Epithelial cell of proximal tubule (primary cell): Measurements from ENCODE around the gene TRIM31. TPM values are rescaled to one million over a fixed set of nuclear protein-coding genes. Genes with fewer than 3 reads are reported as not detected.

Experiments
- DNase-seq: peaks from one replicate; pipeline ENCODE4 v3.0.0-alpha.2; 2011; ENCODE audit warnings: low read depth
- H3K4me3 ChIP-seq: 2 replicates; pipeline ENCODE4 v1.5.1; 2011; ENCODE audit warnings: low read depth, mild to moderate bottlenecking, low read length
- CTCF ChIP-seq: conservative IDR thresholded peaks from 2 replicates; pipeline ENCODE4 v1.5.1; 2012; ENCODE audit warnings: low read depth, mild to moderate bottlenecking, low read length
- total RNA-seq: library from RNA; depleted of rRNA; stranded (reverse); fragments of >200 nt; gene quantifications from 2 replicates; pipeline ENCODE4 v1.2.3, GENCODE V29; 2015

Gene TRIM31
- total RNA-seq, 1 donor from 2014 or later, result not detected

- H3K4me3 ChIP-seq, result no peak within 1 kb of the TSS
- TF ChIP-seq CTCF, result no peak
- no peak for DNase-seq
These were observed 22.9 kb upstream of the TRIM31 start, which contains the start of gene TRIM40 for GRCh38 chr6:30135757-30136156. Gene TRIM40 (plus strand): TSS chr6:30136140. CDS start chr6:30137037, 897 bp downstream.

DNA sequence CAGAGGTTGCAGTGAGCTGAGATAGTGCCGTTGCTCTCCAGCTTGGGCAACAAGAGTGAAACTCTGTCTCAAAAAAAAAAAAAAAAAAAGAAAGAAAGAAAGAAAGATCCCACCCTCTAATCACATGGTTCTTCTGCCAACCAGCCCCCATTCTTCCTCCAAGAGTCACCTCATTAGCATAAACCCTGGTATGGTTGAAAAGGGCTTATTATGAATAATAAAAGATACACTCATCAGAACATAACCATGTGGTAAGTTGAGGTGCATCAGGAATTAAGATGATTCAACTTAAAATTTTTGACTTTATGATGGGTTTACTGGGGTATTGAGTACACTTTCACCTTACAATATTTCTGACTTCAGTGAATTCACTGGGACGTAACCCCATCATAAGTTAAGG, 22.3 kb upstream of the TRIM31 start:
- no peak overlapping the region for H3K4me3 ChIP-seq
- no peak for TF ChIP-seq CTCF
- DNase-seq, result no peak

DNA sequence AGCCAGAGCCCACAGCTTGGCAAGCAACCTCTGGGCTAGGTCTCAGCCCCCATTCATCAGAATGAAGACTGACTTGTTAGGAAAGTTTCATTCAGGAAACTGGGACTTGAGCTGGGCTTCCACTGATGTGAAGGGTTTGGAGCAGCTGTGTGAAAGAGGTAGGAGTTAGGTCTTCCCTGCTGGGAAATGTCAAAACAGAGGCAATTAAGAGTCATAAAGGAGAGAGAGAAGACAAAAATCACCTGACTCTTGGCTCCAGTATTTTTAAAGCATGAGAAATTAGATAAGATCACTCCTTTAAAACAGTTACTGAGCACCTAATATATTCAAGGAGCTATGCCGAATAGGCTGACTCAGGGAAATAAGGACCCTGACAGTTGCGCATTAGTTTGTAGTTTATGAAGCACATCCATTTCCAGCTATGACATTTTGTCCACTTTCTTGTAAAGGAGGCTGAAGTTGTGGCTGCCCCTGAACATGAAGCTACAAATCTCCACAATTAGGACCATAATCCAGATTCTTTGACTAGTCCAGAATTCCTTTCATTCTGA, 19.1 kb upstream of the TRIM31 start:
- TF ChIP-seq CTCF, result no peak
- no peak overlapping the region for H3K4me3 ChIP-seq
- DNase-seq, result no peak

DNA sequence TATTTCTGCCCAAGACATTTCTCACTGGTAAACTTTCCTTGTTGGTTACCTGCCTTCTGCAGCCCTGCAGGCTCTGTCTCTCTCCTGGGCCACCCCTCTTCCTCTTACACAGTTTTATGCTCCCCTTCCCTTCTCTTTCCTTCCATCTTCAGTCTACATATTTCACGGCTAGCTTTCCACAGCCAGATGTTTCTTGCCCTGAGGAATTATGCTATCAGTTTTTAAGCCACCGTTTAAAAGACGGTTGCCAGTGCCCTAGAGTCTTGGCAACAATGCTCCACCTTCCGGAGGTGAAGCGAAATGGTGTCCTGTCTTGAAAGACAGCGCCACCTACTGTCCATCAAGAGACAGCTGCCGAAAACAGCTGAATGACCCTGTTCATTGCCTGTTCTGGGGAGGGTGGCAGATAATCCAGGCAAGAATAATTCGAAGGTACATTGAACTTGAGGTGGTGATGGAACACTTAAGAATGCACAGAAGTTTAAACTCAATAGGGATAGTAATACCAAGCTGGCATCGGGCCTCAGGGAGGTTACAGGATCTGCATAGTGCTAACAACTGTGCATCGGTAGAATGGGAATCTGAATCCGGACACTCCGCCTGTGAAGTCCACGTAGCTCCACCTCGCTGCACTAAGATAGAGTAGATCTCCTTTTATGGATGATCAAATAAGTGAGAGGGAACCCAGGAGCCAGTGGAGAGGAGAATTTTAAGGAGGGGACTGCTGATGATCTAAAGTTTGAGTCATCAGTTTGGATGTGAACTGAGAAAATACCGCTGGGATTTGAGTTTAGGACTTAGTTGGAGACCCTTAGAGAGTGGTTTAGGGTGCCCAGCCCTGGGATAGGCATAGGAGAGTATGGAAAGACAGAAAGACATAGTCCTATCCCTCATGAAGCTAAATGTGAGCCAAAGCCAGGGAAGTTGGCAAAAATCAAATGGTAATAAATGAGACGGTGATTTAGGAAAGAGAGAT, 18.3 kb upstream of the TRIM31 start:
- TF ChIP-seq CTCF, result peak; percentile 100
- H3K4me3 ChIP-seq, result no peak overlapping the region

GRCh38 chr6:30130179-30130679, 17.3 kb upstream of the TRIM31 start:
- no peak overlapping the region for H3K4me3 ChIP-seq
- TF ChIP-seq CTCF, result no peak
- no peak for DNase-seq

More for the DNA sequence above, 18.3 kb upstream of the TRIM31 start:
- peak; percentile 56 for DNase-seq

DNA sequence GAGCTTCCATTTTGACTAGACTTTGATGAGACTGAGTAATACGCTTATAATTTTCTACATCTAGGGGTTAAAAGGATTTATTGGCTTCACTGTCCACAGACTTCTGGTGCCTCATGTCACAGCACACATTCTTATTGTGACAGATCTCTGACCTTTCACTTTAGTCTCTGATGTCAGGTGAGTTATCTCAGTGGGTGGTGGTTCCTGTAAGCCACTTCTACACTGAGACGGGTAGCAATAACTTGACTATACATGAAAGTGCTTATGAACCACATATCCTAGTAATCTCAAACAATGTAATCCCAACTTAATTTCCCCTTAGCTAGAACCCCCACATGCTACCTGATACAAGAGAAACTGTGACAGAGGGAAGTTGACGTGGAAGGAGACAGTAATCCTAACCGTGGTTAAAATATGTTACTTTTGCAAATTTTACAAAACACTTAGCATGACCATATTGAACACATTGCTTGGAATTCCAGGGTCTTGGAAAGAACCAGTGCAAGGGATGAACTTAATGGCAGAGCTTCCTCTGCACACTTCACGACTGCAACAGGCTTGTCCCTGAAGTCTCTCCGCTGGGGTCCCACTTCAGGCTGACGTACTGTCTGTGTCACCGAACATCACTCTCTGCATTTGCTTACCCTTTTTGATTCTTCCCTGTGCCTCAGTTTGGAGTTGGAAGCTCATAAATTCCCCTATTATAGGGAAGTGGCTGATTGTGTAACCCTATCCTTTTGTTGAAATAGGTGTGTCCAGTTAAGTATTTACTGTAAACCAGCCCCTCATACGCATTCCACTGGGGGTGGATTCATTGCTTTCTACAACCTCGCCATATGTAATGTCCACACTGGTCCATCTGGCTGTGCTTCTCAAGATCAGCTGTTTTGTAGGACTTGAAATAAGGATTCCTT, 16.6 kb upstream of the TRIM31 start:
- no peak for TF ChIP-seq CTCF
- no peak for DNase-seq
- H3K4me3 ChIP-seq, result no peak overlapping the region
